Natural killer cell treated with Interleukin-12 subunit alpha and Interleukin-12 subunit beta and Interleukin-15 and Interleukin-18, amount 100 ng/mL, for 72 hours (primary cell): Measurements from ENCODE around the gene MYMK. TPM values are rescaled to one million over a fixed set of nuclear protein-coding genes. Genes with fewer than 3 reads are reported as not detected.
A peak's percentile ranks its signal among the peaks of the same experiment; 100 is the strongest.

Experiments used
- ATAC-seq, 2 donors: fragments of 150-1000 bp; cut with Tn5 transposase in 1 of 2; sonication (Bioruptor Pico), chemical (Tn5 transposase) in 1 of 2; 2 replicates each; pipeline ENCODE4 v1.10.0; 2021
- DNase-seq: peaks from one replicate; pipeline ENCODE4 v3.0.0; 2022; ENCODE audit warnings: low spot score
- H3K27ac Mint-ChIP-seq, 2 donors: 1 replicate in 1 of 2; 2 replicates in 1 of 2; pipeline ENCODE4 v1.8.0; 2022; ENCODE audit warnings: mixed read lengths in 2 of 2, mild to moderate bottlenecking in 1 of 2, moderate library complexity in 1 of 2
- H3K27me3 Mint-ChIP-seq, 2 donors: 1 replicate in 1 of 2; 2 replicates in 1 of 2; pipeline ENCODE4 v1.8.0; 2022; ENCODE audit warnings: mixed read lengths in 2 of 2
- H3K36me3 Mint-ChIP-seq: one replicate; pipeline ENCODE4 v1.8.0; 2022; ENCODE audit warnings: mixed read lengths
- H3K4me1 Mint-ChIP-seq, 2 donors: 1 replicate in 1 of 2; 2 replicates in 1 of 2; pipeline ENCODE4 v1.8.0; 2022; ENCODE audit warnings: low read depth in 2 of 2, mixed read lengths in 2 of 2, mild to moderate bottlenecking in 1 of 2
- H3K4me3 Mint-ChIP-seq: one replicate; pipeline ENCODE4 v1.8.0; 2022; ENCODE audit warnings: mixed read lengths
- H3K9me3 Mint-ChIP-seq: 2 replicates; pipeline ENCODE4 v1.8.0; 2022; ENCODE audit warnings: mixed read lengths
- total RNA-seq, 2 donors: library from RNA; stranded (reverse); gene quantifications; one replicate each; pipeline ENCODE4 v1.2.3, GENCODE V29; 2022

The MYMK gene
- total RNA-seq, 2 donors from 2014 or later, result not detected

- Mint-ChIP-seq H3K36me3 (no peaks in the 10 kb centered on the region), H3K27me3 (peaks cover 0 to 9% of the 10 kb centered on the region in 2 donors), H3K4me3 (no peak overlapping the region), H3K4me1 (no peaks in the 10 kb centered on the region), H3K9me3 (no peaks in the 10 kb centered on the region), H3K27ac (no peak overlapping the region)
- DNase-seq (no peak), ATAC-seq (no peak)
These were observed 26.7 kb upstream of the MYMK start for GRCh38 chr9:133551446-133551845.

GRCh38 chr9:133547116-133547515, 22.4 kb upstream of the MYMK start:
- H3K27ac Mint-ChIP-seq, result no peak overlapping the region
- H3K27me3 Mint-ChIP-seq, result peaks cover 0 to 5% of the 10 kb centered on the region in 2 donors
- H3K4me3 Mint-ChIP-seq, result no peak overlapping the region
- no peaks in the 10 kb centered on the region for H3K36me3 Mint-ChIP-seq
- no peaks in the 10 kb centered on the region for H3K4me1 Mint-ChIP-seq
- no peak for ATAC-seq
- DNase-seq, result no peak
- H3K9me3 Mint-ChIP-seq, result no peaks in the 10 kb centered on the region

- no peak for ATAC-seq
- no peak overlapping the region for H3K4me3 Mint-ChIP-seq
- DNase-seq, result no peak
- H3K36me3 Mint-ChIP-seq, result no peaks in the 10 kb centered on the region
- peaks cover 0 to 5% of the 10 kb centered on the region in 2 donors for H3K27me3 Mint-ChIP-seq
- no peak overlapping the region for H3K27ac Mint-ChIP-seq
- H3K4me1 Mint-ChIP-seq, result no peaks in the 10 kb centered on the region
- no peaks in the 10 kb centered on the region for H3K9me3 Mint-ChIP-seq
These were observed 21.5 kb upstream of the MYMK start for GRCh38 chr9:133546287-133546680.

GRCh38 chr9:133545494-133546286, 20.9 kb upstream of the MYMK start:
- H3K9me3 Mint-ChIP-seq, result no peaks in the 10 kb centered on the region
- ATAC-seq, result no peak

GRCh38 chr9:133543772-133544467, 19.2 kb upstream of the MYMK start:
- DNase-seq (no peak), ATAC-seq (peak in 1 of 2 donors; percentile 11)
- H3K36me3 Mint-ChIP-seq, result no peaks in the 10 kb centered on the region
- peaks cover 0 to 2% of the 10 kb centered on the region in 2 donors for H3K4me1 Mint-ChIP-seq
- no peak overlapping the region for H3K27ac Mint-ChIP-seq
- no peaks in the 10 kb centered on the region for H3K9me3 Mint-ChIP-seq
- no peak overlapping the region for H3K4me3 Mint-ChIP-seq
- H3K27me3 Mint-ChIP-seq, result peaks cover 0 to 8% of the 10 kb centered on the region in 2 donors

More at GRCh38 chr9:133545494-133546286, 20.9 kb upstream of the MYMK start:
- H3K36me3 Mint-ChIP-seq, result no peaks in the 10 kb centered on the region
- no peak for DNase-seq
- peaks cover 0 to 2% of the 10 kb centered on the region in 2 donors for H3K27me3 Mint-ChIP-seq
- H3K4me3 Mint-ChIP-seq, result no peak overlapping the region
- no peaks in the 10 kb centered on the region for H3K4me1 Mint-ChIP-seq
- no peak overlapping the region for H3K27ac Mint-ChIP-seq

- Mint-ChIP-seq H3K4me3 (no peak overlapping the region), H3K27me3 (peaks cover 0 to 9% of the 10 kb centered on the region in 2 donors), H3K4me1 (peaks cover 0 to 2% of the 10 kb centered on the region in 2 donors), H3K9me3 (no peaks in the 10 kb centered on the region), H3K27ac (no peak overlapping the region), H3K36me3 (no peaks in the 10 kb centered on the region)
- ATAC-seq (no peak), DNase-seq (no peak)
These were observed 17.2 kb upstream of the MYMK start for GRCh38 chr9:133542002-133542401.

GRCh38 chr9:133540698-133541025, 15.9 kb upstream of the MYMK start:
- no peak overlapping the region for H3K27ac Mint-ChIP-seq
- no peaks in the 10 kb centered on the region for H3K36me3 Mint-ChIP-seq
- H3K4me1 Mint-ChIP-seq, result peaks cover 0 to 2% of the 10 kb centered on the region in 2 donors
- no peak for DNase-seq
- H3K4me3 Mint-ChIP-seq, result no peak overlapping the region
- H3K27me3 Mint-ChIP-seq, result peaks cover 0 to 12% of the 10 kb centered on the region in 2 donors
- H3K9me3 Mint-ChIP-seq, result no peaks in the 10 kb centered on the region
- ATAC-seq, result peak in 1 of 2 donors; percentile 43

GRCh38 chr9:133539991-133540697, 15.4 kb upstream of the MYMK start:
- no peak for ATAC-seq
- H3K27me3 Mint-ChIP-seq, result peaks cover 0 to 12% of the 10 kb centered on the region in 2 donors

GRCh38 chr9:133538851-133539833, 14.4 kb upstream of the MYMK start:
- Mint-ChIP-seq H3K36me3 (no peaks in the 10 kb centered on the region), H3K27me3 (peaks cover 0 to 10% of the 10 kb centered on the region in 2 donors), H3K27ac (no peak overlapping the region), H3K4me1 (peaks cover 0 to 2% of the 10 kb centered on the region in 2 donors), H3K4me3 (no peak overlapping the region), H3K9me3 (no peaks in the 10 kb centered on the region)
- ATAC-seq, result no peak
- DNase-seq, result no peak

More at GRCh38 chr9:133539991-133540697, 15.4 kb upstream of the MYMK start:
- Mint-ChIP-seq H3K9me3 (no peaks in the 10 kb centered on the region), H3K4me3 (no peak overlapping the region), H3K36me3 (no peaks in the 10 kb centered on the region), H3K4me1 (peaks cover 0 to 2% of the 10 kb centered on the region in 2 donors), H3K27ac (no peak overlapping the region)
- no peak for DNase-seq

- no peak for DNase-seq
- H3K4me3 Mint-ChIP-seq, result no peak overlapping the region
- peaks cover 0 to 2% of the 10 kb centered on the region in 2 donors for H3K4me1 Mint-ChIP-seq
- H3K36me3 Mint-ChIP-seq, result no peaks in the 10 kb centered on the region
- no peaks in the 10 kb centered on the region for H3K9me3 Mint-ChIP-seq
- H3K27me3 Mint-ChIP-seq, result peaks cover 7 to 15% of the 10 kb centered on the region in 2 donors
- H3K27ac Mint-ChIP-seq, result no peak overlapping the region
- no peak for ATAC-seq
These were observed 13.4 kb upstream of the MYMK start for GRCh38 chr9:133538176-133538575.

GRCh38 chr9:133537257-133537656, 12.5 kb upstream of the MYMK start:
- no peak overlapping the region for H3K4me3 Mint-ChIP-seq
- peaks cover 7 to 15% of the 10 kb centered on the region in 2 donors for H3K27me3 Mint-ChIP-seq
- ATAC-seq, result no peak
- H3K27ac Mint-ChIP-seq, result no peak overlapping the region
- no peak for DNase-seq
- no peaks in the 10 kb centered on the region for H3K36me3 Mint-ChIP-seq
- H3K9me3 Mint-ChIP-seq, result no peaks in the 10 kb centered on the region
- H3K4me1 Mint-ChIP-seq, result peaks cover 0 to 2% of the 10 kb centered on the region in 2 donors

- Mint-ChIP-seq H3K9me3 (no peaks in the 10 kb centered on the region), H3K36me3 (no peaks in the 10 kb centered on the region), H3K27ac (no peak overlapping the region), H3K27me3 (peaks cover 7 to 15% of the 10 kb centered on the region in 2 donors), H3K4me1 (peaks cover 0 to 2% of the 10 kb centered on the region in 2 donors), H3K4me3 (no peak overlapping the region)
- no peak for DNase-seq
- ATAC-seq, result no peak
These were observed 11.8 kb upstream of the MYMK start for GRCh38 chr9:133536536-133536935.

- DNase-seq, result no peak
- Mint-ChIP-seq H3K27me3 (peaks cover 7 to 15% of the 10 kb centered on the region in 2 donors), H3K27ac (no peak overlapping the region), H3K4me1 (peaks cover 0 to 2% of the 10 kb centered on the region in 2 donors), H3K36me3 (no peaks in the 10 kb centered on the region), H3K9me3 (no peaks in the 10 kb centered on the region), H3K4me3 (no peak overlapping the region)
- no peak for ATAC-seq
These were observed 11.3 kb upstream of the MYMK start for GRCh38 chr9:133536080-133536479.
